Hepatocyte (in vitro differentiated cells): ENCODE data around the gene GALE. TPM values are rescaled to one million over a fixed set of nuclear protein-coding genes. Genes with fewer than 3 reads are reported as not detected.

Experiments
- DNase-seq: peaks from one replicate; pipeline ENCODE4 v3.0.0-alpha.2; 2016; ENCODE audit warnings: low spot score
- H2AFZ ChIP-seq: fragments of 200-600 bp; sonication (generic); 2 replicates; pipeline ENCODE4 v1.6.0; 2016; ENCODE audit warnings: antibody characterized with exemption, mild to moderate bottlenecking
- H3K27ac ChIP-seq: fragments of 200-600 bp; sonication (generic); 2 replicates; pipeline ENCODE4 v1.5.1; 2016; ENCODE audit warnings: mild to moderate bottlenecking
- H3K27me3 ChIP-seq: fragments of 200-600 bp; sonication (generic); 2 replicates; pipeline ENCODE4 v1.6.1; 2016
- H3K36me3 ChIP-seq: fragments of 200-600 bp; sonication (generic); replicated peaks from 2 replicates; pipeline ENCODE4 v1.5.1; 2016; ENCODE audit warnings: low read depth; ENCODE audit not compliant: insufficient read depth
- H3K4me1 ChIP-seq: fragments of 200-600 bp; sonication (generic); 2 replicates; pipeline ENCODE4 v1.5.1; 2016; ENCODE audit warnings: mild to moderate bottlenecking, moderate library complexity; ENCODE audit not compliant: insufficient read depth
- H3K4me2 ChIP-seq: fragments of 200-600 bp; sonication (generic); 2 replicates; pipeline ENCODE4 v1.6.0; 2016
- H3K4me3 ChIP-seq: fragments of 200-600 bp; sonication (generic); 2 replicates; pipeline ENCODE4 v1.5.1; 2016; ENCODE audit warnings: mild to moderate bottlenecking
- H3K79me2 ChIP-seq: fragments of 200-600 bp; sonication (generic); 2 replicates; pipeline ENCODE4 v1.6.0; 2017; ENCODE audit warnings: mild to moderate bottlenecking
- H3K9me2 ChIP-seq: fragments of 200-600 bp; sonication (generic); replicated peaks from 2 replicates; pipeline ENCODE4 v1.6.0; 2017; ENCODE audit warnings: mild to moderate bottlenecking; ENCODE audit not compliant: insufficient read depth
- H3K9me3 ChIP-seq: fragments of 200-600 bp; sonication (generic); 2 replicates; pipeline ENCODE4 v1.5.1; 2016; ENCODE audit warnings: low read depth, mild to moderate bottlenecking
- H4K20me1 ChIP-seq: fragments of 200-600 bp; sonication (generic); 2 replicates; pipeline ENCODE4 v1.6.0; 2016; ENCODE audit warnings: mild to moderate bottlenecking; ENCODE audit not compliant: insufficient read depth, poor library complexity, severe bottlenecking
- EZH2 ChIP-seq: fragments of 200-600 bp; sonication (generic); IDR thresholded peaks from 2 replicates; pipeline ENCODE4 v1.6.1; 2016; ENCODE audit warnings: antibody characterized with exemption, mild to moderate bottlenecking, borderline replicate concordance
- EZH2phosphoT487 ChIP-seq: fragments of 200-600 bp; sonication (generic); IDR thresholded peaks from one replicate; pipeline ENCODE4 v1.6.1; 2018; ENCODE audit warnings: antibody characterized with exemption, mild to moderate bottlenecking, low read depth, moderate library complexity; ENCODE audit not compliant: unreplicated experiment, severe bottlenecking
- WGBS: methylation state at CpG from one replicate; pipeline ENCODE4 v1.1.6; 2016; ENCODE audit warnings: low lambda C conversion rate; ENCODE audit errors: missing lambda C conversion rate; 5-methylcytosine and 5-hydroxymethylcytosine counted together
- polyA plus RNA-seq: library from polyadenylated mRNA; unstranded; fragments of >200 nt; fragmentation: Nextera tagmentation; extraction: Ambion mirVana; gene quantifications from 2 replicates; pipeline ENCODE4 v1.2.1, GENCODE V29; 2016
- total RNA-seq: library from RNA; depleted of rRNA; stranded (reverse); fragments of >200 nt; gene quantifications from 2 replicates; pipeline ENCODE4 v1.2.3, GENCODE V29; 2014
- TF ChIP-seq, protein P1 (sequence below): fragments of 200-600 bp; sonication (generic); IDR thresholded peaks from 2 replicates; pipeline ENCODE4 v1.5.1; 2016; ENCODE audit warnings: antibody characterized with exemption, mild to moderate bottlenecking; ENCODE audit not compliant: poor library complexity

Gene GALE
- total and polyA plus RNA-seq, 2 experiments from 2014 or later = 89.9 to 114 TPM

DNA sequence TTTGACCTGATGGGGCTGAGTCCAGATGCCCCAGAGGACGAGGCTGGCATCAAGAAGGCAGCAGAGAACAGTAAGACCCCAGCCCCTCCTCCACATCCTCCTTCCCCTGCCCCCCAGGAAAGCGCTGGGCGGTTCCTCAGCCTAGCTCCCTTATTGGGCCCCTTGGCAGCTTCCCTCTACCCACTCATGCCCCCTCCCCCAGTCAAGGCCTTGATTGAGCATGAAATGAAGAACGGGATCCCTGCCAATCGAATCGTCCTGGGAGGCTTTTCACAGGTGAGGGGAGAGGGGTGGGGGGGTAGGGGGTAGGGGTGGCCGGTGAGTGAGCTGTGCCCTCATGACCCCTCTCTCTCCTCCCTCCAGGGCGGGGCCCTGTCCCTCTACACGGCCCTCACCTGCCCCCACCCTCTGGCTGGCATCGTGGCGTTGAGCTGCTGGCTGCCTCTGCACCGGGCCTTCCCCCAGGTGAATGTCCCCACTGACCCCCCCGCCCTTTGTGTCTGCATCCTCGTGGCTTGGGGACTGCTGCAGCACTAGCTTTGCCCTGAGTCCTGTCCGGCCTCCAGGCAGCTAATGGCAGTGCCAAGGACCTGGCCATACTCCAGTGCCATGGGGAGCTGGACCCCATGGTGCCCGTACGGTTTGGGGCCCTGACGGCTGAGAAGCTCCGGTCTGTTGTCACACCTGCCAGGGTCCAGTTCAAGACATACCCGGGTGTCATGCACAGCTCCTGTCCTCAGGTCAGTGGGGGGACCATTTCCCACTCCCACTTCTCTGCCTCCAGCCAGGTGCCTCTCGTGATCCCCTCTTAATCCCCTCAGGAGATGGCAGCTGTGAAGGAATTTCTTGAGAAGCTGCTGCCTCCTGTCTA is 6.5 kb downstream of the GALE start:
- Histone ChIP-seq H3K27ac (no peak overlapping the region), H3K36me3 (no peaks in the 10 kb centered on the region), H4K20me1 (no peaks in the 10 kb centered on the region), H2AFZ (no peak overlapping the region), H3K9me3 (no peaks in the 10 kb centered on the region), H3K4me1 (peaks cover 17% of the 10 kb centered on the region), H3K4me3 (no peak overlapping the region), H3K79me2 (peaks cover 31% of the 10 kb centered on the region), H3K9me2 (no peaks in the 10 kb centered on the region), H3K4me2 (no peak overlapping the region), H3K27me3 (no peaks in the 10 kb centered on the region)
- DNase-seq = no peak
- WGBS = 90% methylated on average over 13 of the region's 21 CpGs
- TF ChIP-seq EZH2 (no peak), EZH2phosphoT487 (no peak)
- TF ChIP-seq, protein P1, sequence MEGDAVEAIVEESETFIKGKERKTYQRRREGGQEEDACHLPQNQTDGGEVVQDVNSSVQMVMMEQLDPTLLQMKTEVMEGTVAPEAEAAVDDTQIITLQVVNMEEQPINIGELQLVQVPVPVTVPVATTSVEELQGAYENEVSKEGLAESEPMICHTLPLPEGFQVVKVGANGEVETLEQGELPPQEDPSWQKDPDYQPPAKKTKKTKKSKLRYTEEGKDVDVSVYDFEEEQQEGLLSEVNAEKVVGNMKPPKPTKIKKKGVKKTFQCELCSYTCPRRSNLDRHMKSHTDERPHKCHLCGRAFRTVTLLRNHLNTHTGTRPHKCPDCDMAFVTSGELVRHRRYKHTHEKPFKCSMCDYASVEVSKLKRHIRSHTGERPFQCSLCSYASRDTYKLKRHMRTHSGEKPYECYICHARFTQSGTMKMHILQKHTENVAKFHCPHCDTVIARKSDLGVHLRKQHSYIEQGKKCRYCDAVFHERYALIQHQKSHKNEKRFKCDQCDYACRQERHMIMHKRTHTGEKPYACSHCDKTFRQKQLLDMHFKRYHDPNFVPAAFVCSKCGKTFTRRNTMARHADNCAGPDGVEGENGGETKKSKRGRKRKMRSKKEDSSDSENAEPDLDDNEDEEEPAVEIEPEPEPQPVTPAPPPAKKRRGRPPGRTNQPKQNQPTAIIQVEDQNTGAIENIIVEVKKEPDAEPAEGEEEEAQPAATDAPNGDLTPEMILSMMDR = no peak

DNA sequence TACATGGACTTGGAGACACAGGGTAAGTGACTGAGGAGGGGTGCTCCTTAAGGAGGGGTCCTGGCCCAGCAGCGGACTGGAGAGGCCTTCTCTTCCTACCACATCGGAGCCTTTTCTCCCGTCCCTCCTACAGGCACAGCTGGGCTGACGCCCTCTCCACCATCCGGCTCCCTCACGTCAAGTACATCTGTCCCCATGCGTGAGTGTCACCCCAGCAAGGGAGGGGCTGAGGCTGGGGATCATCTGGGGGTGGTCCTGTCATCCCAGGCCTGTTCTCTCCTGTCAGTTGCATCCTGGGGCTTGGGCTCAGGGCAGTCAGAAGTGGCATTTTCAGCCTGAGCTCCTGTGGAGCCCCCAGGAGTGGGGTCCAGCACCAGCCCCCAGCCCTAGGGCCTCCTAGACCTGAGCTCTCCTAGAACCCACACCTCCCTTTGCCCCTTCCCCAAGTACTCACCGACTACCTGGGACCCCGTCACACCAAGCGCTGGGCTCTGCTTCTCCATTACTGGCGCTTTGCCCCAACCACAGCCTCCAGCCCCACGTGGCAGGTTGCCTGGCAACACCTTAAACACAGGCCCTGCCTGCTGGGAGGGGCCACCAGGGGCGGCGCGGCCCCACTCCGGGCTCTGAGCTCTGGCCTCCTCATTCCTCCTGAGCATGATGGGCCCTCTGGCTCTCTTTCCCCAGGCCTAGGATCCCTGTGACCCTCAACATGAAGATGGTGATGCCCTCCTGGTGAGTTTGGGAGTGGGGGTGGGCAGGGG is 7.4 kb downstream of the GALE start:
- WGBS = 87% methylated on average over 16 of the region's 16 CpGs
- peak; percentile 59 for DNase-seq
- no peaks in the 10 kb centered on the region for H4K20me1 ChIP-seq
- no peaks in the 10 kb centered on the region for H3K36me3 ChIP-seq
- H3K4me2 ChIP-seq = peak overlapping the region; percentile 82
- no peak overlapping the region for H3K27ac ChIP-seq
- H3K9me3 ChIP-seq = no peaks in the 10 kb centered on the region
- no peaks in the 10 kb centered on the region for H3K9me2 ChIP-seq
- TF ChIP-seq, protein P1 = no peak
- TF ChIP-seq EZH2phosphoT487 = no peak
- no peak for TF ChIP-seq EZH2
- H3K4me1 ChIP-seq = peaks cover 11% of the 10 kb centered on the region
- no peak overlapping the region for H2AFZ ChIP-seq
- H3K79me2 ChIP-seq = peaks cover 27% of the 10 kb centered on the region
- no peak overlapping the region for H3K4me3 ChIP-seq
- H3K27me3 ChIP-seq = no peaks in the 10 kb centered on the region

DNA sequence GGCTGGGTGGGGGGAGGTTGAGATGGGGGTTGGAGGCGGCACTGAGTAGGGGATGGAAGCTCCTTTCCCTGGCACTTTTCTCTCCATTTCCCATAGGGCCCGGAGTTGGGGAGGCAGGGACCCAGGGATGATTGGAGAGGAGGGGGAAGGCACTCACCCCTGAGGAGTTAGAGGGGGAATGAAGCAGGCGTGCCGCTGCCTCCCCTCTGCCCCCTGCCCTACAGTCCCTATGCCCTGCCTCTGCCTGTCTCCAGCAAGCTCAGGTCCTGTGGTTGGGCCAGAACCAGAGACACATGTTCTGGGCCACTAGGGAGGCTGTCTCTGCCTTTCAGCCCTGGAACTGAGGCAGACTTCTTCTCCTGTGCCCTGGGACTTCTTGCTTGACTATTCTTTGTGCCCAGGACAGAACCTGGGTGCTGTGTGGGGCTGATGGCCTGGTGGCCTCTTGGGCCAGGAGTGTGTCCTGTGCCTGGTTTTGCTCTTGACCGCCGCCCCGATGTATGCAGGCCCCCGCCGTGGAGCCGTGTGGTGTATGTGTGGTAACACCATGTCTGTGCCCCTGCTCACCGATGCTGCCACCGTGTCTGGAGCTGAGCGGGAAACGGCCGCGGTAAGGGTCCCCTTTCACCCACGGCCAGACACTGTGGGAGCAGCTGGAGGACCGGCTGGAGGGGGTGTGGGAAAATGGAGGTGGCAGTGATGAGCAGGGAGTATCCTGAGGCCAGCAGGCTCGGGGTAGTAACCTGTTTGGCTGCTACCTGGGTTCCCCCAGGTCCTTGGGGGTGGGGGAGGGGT is 8.2 kb downstream of the GALE start:
- WGBS = 81% methylated on average over 15 of the region's 19 CpGs
- Histone ChIP-seq H3K4me3 (peak overlapping the region; percentile 61), H3K36me3 (no peaks in the 10 kb centered on the region), H3K27me3 (no peaks in the 10 kb centered on the region), H3K9me2 (no peaks in the 10 kb centered on the region), H3K4me2 (peak overlapping the region; percentile 82), H3K27ac (no peak overlapping the region), H3K9me3 (no peaks in the 10 kb centered on the region), H4K20me1 (no peaks in the 10 kb centered on the region), H2AFZ (no peak overlapping the region), H3K4me1 (peaks cover 11% of the 10 kb centered on the region), H3K79me2 (peaks cover 27% of the 10 kb centered on the region)
- DNase-seq = no peak
- TF ChIP-seq EZH2phosphoT487 = no peak
- no peak for TF ChIP-seq EZH2
- TF ChIP-seq, protein P1 = no peak
